C1 segment of cervical spinal cord (tissue), 14 donors: ENCODE results near the gene MED28.
"Not testable (repeated sequence)": the region's sequence is repeated elsewhere in the genome, so short reads cannot be mapped to it uniquely, and the experiment has no call there.

Experiments used
- DNase-seq, 14 donors: peaks; one replicate each; lab custom pipeline; 2025; lab: John Stamatoyannopoulos, UW

The MED28 gene

DNA sequence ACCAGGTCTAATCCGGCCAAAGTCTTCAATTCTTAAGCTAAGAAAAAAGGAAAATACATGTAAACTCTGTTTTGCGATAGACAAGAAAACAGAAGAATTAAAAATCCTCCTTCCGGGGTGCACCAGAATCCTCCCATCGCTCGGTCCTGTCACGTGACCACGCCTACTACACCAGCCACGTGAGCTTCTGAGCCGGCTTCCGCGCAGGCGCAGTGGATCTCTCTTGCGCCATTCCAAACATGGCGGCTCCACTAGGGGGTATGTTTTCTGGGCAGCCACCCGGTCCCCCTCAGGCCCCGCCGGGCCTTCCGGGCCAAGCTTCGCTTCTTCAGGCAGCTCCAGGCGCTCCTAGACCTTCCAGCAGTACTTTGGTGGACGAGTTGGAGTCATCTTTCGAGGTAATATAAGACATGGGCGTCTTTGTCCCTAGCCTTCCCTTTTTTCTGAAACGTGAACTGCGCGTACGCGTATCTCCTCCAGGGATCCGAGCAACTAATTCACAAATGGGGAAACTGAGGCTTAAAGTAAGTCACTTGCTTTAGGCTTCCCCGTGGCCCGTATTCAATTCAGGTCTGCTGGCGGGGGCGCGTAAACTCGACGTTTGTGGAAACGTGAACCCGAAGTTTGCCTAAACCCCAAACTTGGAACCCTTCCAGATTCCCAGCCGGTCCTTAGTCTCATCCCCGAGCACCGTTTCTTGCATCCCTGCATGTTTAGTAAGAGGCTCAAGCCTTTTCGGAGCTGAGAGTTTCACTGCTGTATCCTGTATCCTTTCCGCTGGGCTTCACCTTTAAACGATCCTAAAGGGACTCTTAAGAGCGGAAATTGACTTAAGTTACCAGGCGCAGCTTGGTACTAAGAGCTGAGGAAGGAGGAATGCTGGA, at the start of gene MED28:
Gene MED28, plus strand, starts transcription at position 226 of the 884 bp plus-strand sequence. Its CDS starts 14 bp downstream, at position 240.
- DNase-seq: peak; percentile 53 to 92 (median 88)

- no peak for DNase-seq
Measured at GRCh38 chr4:17565846-17566245, 48.6 kb upstream of the MED28 start.

DNA sequence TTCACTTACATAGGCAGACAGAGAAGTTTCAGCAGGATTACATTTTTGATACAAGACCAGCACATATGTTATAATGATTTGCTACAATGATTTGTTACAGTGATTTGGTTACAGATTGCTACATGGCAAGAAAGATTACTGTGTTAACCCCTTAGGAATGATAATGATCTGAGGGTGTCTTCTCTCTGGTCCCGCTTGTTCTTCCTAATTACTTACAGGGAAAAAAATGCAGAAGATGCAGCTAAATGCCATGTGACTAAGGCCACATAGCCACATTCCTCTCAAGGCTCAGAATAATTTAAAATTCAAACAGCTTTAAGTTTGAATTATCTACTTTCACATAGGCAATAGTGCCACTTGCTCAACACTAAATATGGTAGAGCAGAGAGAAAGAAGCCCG, 47.2 kb upstream of the MED28 start:
- no peak for DNase-seq

DNA sequence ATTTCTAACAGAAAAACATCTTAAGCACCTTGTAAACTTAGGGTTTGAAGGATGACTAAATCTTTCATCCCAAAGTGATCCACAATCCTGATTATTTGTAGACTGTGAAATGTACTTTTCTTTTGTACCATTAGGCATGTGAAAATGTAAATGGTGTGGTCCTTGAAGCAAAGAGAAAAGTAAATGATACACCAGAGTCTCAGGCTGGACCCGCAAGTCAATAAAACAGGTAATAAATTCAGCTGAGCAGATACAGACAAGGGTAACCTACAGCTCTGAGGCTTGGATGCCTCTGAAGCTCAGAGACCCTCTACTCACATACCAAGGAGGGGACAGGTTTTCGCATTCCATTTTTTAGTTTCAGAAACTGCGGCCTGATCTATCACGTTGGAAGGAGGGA, 40.2 kb upstream of the MED28 start:
- DNase-seq: no peak

DNA sequence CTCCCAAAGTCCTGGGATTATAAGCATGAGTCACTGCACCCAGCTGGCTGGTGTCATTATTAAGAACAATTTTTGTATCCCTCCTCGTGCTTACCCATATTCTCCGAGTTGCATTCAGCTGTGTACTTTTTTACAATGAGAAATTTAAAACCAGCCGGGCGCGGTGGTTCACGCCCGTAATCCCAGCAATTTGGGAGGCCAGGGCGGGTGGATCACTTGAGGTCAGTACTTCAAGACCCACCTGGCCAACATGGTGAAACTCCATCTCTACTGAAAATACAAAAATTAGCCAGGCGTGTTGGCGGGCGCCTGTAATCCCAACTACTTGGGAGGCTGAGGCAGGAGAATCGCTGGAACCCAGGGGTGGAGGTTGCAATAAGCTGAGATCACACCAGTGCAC, 39.3 kb upstream of the MED28 start:
- DNase-seq: not testable (repeated sequence)

GRCh38 chr4:17576932-17577664, 37.3 kb upstream of the MED28 start, which contains the start of gene LAP3:
TSS of gene LAP3 (plus strand) at chr4:17577198. CDS start at chr4:17577466, 268 bp downstream.
- peak; percentile 84 to 99 (median 97) for DNase-seq

- DNase-seq: peak in 8 of 14 donors; percentile 8 to 65 (median 40)
Measured at GRCh38 chr4:17577665-17578481, 36.6 kb upstream of the MED28 start.

DNA sequence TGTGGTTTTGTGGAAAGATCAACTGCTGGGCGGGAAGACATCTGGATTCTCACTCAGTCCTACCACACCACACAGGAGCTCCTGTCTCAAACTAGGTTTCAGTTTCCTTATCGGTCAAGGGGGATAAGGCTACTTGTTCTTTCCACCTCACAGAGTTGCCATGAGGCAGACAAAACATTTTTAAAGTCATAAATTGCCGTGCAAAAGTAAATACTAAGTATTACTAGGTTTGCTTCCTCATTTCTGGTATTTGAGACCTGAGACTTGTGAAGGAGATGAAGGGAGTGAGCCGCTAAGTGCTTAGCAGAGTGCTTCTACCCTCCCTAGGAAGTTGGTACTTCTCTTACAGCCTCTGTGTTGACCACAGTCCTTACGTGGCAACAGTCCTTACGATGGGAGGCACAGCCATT, 36.0 kb upstream of the MED28 start:
- no peak for DNase-seq

DNA sequence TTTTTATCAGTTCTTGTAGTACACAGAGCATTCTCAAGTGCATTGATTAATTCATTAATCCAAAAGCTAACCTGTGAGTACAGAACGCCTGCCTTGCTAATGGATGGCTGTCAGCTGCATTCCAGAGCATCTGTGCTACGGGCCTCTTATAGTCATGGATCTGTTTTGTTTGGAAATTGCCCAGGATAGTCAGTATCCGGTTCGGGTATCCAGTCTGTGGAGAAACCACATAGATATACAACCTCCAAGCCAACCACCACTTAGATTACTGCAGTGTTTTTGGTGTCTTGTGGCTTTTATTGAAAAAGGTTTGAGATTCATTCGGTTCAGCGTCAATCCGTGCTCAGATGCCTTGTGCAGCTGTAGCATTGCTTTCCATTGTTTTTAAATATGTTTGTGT, 33.5 kb upstream of the MED28 start:
- DNase-seq: no peak

DNA sequence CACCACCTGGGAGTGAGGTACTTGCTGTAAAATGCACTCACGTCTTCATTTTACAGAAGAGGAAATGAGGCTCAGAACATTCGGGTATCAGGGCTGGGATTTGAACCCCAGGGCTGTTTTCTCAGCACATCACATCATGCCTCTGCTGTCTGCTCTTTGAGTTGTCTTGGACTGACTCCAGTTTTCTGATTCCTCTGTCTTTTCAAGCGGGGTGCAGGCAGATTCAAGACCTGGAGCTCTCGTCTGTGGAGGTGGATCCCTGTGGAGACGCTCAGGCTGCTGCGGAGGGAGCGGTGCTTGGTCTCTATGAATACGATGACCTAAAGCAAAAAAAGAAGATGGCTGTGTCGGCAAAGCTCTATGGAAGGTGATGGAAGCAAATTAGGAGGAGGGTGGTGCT, 31.2 kb upstream of the MED28 start:
- DNase-seq: peak in 2 of 14 donors; percentile 13 to 49

DNA sequence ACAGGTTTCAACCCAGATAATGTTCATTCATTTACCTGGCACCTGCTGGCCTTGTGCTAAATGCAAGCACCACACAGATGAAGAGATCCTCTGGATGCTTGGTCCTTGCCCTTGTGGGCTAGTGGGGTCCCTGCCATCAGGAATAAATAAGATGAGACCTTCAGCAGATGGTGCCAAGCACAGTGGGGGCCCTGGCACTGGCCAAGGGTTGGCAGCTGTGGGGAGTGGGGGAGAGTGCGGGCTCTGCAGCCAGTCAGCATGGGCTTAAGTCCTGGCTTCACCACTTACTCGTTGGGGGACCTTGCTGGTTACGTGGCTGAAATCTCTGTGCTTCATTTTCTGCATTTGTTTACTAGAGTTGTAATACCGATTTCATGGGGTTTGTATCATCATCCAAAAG, 30.5 kb upstream of the MED28 start:
- DNase-seq: peak in 1 of 14 donors; percentile 47

DNA sequence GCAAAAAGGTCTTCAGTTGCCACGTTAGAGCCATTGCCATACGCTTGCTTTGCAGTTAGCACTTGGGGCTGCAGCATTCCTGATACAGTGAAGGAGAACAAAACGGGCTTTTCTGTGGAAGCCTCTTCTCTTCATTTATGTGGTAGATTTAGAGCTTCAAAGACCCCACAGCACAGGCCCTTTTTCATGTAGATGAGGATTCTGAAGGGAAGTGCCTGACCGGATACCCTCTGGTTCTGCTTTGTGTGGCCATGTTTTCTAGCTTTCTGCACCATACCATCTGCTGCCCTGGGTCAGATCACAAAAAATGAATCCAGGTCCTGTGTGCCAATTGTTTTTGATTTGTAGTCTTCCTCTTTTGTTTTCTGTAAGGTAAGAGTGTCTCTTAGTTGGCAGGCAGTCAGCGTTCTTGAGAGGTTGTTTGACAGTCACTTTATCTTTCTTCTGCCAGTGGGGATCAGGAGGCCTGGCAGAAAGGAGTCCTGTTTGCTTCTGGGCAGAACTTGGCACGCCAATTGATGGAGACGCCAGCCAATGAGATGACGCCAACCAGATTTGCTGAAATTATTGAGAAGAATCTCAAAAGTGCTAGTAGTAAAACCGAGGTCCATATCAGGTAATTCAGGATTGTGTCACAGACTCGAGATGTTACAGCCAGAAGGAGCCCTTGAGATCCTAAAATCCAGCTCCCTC, 29.8 kb upstream of the MED28 start:
- DNase-seq: peak in 2 of 14 donors; percentile 9 to 12

GRCh38 chr4:17587094-17587822, 27.2 kb upstream of the MED28 start:
- peak in 1 of 14 donors; percentile 8 for DNase-seq

GRCh38 chr4:17589355-17589754, 25.1 kb upstream of the MED28 start:
- no peak for DNase-seq

DNA sequence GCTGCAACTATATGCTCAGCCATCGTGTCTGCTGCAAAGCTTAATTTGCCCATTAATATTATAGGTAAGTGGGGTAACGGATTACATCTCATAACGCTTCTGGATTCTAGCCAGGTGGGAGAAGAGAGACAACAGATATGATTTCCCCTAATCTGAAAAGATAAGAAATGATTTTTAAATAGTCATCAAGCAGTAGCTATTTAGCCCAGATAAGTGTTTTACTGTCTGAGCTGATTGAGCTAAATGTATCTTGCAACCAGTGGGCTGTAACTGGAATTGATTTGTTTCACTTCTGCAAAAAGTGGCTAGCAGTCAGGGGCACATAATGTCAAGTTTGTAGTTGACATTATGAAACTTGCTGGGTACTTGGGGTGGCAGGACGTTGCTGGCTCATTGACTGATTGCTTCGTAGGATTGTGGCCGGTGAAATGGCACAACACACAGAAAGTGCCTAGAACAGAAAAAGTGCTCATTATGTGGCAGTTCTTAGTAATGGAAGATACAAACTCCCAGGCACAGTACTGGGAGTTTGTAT, 18.9 kb upstream of the MED28 start:
- DNase-seq: no peak

DNA sequence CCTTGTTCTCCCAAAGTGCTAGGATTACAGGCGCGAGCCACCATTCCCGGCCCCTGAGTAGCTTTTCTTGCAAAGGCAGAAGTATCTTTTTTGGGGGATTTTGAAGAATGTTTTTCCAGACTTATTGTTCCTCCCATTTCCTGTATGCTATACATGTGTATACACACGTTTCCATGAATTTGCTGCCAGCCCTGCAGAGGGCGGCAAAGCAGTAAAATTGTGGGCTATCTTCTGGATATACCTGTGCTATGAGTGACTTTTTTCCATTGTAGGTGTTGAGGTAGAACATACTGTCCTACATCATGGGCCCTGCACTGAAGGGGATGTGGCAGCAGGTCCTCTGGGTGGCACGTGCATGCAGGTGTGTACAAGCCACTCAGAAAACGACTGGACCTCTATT, 16.9 kb upstream of the MED28 start:
- no peak for DNase-seq

- DNase-seq: no peak
Measured at GRCh38 chr4:17599826-17600225, 14.6 kb upstream of the MED28 start.

GRCh38 chr4:17605236-17605635, 9.2 kb upstream of the MED28 start:
- DNase-seq: no peak

- DNase-seq: peak in 6 of 14 donors; percentile 33 to 88 (median 64)
Measured at GRCh38 chr4:17613761-17614415, 553 bp upstream of the MED28 start.

DNA sequence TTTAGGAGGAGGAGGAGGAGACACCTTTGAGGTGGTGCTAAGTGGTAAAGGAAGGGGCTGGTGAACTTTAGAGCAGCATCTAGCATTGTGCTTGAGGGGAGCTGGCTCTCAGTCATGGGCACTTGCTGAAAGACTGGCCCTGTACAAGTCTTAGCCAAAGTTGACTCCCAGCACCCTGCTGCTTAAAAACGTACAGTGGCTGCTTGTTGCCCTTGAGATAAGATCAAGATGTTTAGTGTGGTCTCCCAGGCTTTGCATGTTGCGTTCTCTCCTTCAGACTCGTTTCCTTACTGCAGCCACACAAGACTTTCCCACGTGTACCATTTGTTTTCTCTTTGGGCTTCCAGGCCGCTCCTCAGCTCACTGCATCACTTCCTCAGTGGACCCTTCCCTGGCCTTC, 1.8 kb downstream of the MED28 start:
- no peak for DNase-seq
